ENCODE data around the gene TBC1D5.

DNA sequence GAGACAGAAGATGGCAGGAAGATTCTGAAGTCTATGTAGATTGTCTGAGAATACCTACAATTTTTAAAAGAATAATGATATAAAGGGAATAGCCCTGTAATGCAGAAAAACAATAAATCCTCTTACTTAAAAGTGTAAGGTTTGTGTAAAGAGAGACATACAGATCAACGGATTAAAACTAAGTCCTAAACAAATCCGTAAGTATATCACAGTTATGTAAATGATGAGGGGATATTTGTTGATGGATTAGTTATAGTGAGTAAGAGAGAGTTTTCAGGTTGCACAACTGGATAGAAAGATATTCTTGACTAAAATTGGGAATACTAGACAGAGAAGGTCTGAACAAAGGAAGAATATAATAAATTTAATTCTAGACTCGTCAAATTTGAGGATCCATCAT, 179.6 kb downstream of the TBC1D5 start:
- TF ChIP-seq GATA2 (IDR thresholded peaks at IDR 0.05; ENCODE audit: low read depth, low read length) = no peak
- no peak for TF ChIP-seq GATA3 (IDR thresholded peaks at IDR 0.05; ENCODE audit: low read depth, low read length)
